GM04503 (cell line): ENCODE measurements around the gene FAM153A.
"Not testable (repeated sequence)": the region's sequence is repeated elsewhere in the genome, so short reads cannot be mapped to it uniquely, and the experiment has no call there.

Experiments used
- DNase-seq: peaks from one replicate; pipeline ENCODE4 v3.0.0-alpha.2; 2012; ENCODE audit warnings: low read depth

Gene FAM153A

DNA sequence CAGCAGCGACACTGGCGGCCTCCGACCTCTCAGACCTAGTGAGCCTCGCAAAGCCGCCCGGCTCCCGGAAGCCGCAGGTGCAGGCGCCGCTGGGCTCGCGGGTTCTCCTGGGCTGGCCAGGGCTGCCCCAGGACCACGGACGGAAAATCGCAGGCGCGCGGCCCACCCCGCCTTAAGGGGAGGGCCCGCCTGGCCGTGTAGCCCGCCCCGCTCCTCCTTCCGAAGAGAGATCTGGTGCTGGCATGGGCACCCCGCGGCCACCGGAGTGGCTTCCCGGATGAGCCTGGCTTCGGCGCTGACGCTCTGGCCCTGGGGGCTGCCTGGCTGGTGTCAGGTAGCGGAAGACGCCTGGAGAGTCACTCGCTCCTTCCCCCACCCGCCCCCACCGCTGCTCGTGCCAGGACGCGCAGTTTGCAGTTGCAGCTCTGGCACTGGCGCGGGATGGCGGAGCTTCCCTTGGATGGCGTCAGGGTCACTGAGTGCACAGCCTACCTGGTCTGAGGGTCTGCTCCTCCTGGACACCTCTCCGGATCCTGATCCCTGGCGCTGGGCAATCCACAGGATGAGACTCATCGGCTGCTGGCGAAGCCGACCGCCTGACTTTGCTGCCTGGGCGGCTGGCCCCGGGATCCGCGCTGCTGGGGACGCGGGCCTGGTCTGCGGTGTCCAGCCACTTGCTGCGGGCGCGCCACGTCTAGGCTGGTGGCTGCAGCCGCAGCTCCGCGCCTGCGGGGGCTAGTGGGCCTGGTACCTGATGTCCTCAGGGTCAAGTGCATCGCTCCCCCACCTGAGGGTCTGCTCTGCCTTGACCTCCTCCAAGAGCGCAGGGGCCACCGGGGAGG lies at the start of gene FAM153A:
Gene FAM153A, minus strand, starts transcription at position 108 of the 842 bp plus-strand sequence.
- DNase-seq = not testable (repeated sequence)

GRCh38 chr5:177832287-177832686 lies 49.6 kb upstream of the FAM153A start:
- DNase-seq = not testable (repeated sequence)

- DNase-seq = not testable (repeated sequence)
These were observed 43.4 kb upstream of the FAM153A start for GRCh38 chr5:177826073-177826472.

GRCh38 chr5:177824776-177825175 lies 42.1 kb upstream of the FAM153A start:
- DNase-seq = not testable (repeated sequence)

- not testable (repeated sequence) for DNase-seq
These were observed 39.8 kb upstream of the FAM153A start for GRCh38 chr5:177822489-177822888.

- DNase-seq = not testable (repeated sequence)
These were observed 37.0 kb upstream of the FAM153A start for GRCh38 chr5:177819664-177820063.

DNA sequence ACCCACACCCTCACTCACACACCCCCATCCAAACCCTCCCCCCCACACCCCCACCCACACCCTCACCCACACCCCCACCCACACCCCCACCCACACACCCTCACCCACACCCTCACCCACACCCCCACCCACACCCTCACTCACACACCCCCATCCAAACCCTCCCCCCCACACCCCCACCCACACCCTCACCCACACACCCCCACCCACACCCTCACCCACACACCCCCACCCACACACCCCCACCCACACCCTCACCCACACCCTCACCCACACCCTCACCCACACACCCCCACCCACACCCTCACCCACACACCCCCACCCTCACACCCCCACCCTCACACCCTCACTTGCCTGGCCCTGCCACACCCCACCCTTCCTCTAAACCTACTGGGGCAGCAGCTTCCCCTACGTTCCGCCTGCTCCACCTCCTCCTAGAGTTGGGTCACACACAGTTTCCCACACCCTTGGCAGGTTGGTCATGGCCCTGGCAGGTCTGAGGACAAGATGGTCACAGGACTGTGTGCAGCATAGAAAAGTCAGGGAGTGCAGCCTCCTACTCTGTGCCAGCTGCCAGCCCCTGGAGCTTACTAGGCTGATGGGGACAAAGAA lies 30.2 kb upstream of the FAM153A start:
- not testable (repeated sequence) for DNase-seq

DNA sequence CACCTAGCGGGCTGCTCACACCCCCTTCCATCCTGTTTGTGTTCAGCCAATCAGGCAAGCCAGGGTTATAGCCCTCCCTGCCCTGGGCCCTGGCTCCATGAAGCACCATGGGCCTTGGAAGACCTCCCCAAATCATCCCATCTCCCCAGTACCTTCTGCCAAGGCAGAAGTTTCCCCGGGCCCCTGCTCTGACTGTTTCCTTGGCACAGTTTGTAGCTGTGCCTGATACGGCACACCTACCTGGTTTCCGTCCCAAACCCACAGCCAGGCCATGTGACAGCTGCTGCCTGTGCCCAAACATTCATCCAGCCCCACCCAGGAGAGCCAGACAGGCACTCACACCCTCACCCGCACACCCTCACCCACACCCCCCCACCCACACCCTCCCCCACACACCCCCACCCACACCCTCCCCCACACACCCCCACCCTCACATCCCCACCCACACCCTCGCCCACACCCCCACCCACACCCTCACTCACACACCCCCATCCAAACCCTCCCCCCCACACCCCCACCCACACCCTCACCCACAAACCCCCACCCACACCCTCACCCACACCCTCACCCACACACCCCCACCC lies 29.6 kb upstream of the FAM153A start:
- DNase-seq = not testable (repeated sequence)

DNA sequence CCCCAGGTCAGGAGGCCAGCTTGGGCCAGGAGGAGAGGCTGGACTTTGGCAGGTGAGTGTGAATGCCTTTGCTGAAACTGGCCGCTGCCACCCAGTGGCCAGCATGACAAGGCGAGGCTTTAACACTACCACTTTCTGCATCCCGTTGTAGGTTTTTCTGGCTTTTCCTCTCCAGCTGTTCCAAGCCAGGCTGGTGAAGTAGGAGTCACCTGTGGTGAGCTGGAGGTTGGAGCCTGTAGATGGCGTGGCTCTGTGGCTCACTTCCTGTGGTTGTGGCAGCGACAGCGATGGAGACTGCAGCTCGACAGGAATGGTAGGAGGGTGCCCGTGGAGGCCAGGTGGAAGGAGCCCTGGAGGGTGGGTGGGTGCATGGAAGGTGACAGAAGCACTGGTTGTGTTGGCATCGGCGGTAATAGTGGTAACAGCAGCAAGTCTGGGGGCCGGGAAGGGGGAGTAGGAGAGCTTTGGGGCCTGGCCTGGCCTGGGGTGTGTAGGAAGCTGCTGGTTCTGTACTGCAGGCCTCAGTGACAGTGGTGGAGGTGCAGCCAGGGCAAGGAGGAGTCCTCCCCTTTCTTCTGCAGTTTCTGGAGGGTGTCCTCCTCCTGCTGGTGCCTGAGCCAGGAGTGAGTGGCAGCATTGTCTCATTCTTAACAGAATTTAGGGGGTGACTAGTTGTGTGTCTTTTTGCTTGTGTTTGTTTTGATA lies 26.7 kb upstream of the FAM153A start:
- DNase-seq = not testable (repeated sequence)

GRCh38 chr5:177808420-177808819 lies 25.7 kb upstream of the FAM153A start:
- DNase-seq = not testable (repeated sequence)

- not testable (repeated sequence) for DNase-seq
These were observed 24.6 kb upstream of the FAM153A start for GRCh38 chr5:177807265-177807664.

DNA sequence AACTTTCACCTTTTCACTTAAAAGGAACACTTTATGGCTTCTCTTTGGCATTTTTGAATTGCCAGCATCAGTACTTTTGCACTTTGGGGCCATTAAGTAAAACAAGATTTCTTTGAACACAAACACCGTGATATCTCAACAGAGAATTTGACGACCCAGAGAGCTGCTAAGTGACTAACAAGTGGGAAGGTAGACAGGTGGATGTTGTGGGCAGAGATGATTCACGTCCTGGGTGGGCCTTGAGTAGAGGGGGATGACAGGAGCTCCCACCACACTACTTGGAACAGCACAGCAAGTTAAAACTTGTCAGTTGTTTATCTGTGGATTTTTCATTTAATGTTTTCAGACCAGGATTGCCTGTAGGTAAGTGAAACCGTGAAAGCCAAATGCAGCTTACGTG lies 18.7 kb upstream of the FAM153A start:
- DNase-seq = not testable (repeated sequence)

- not testable (repeated sequence) for DNase-seq
These were observed 15.6 kb upstream of the FAM153A start for GRCh38 chr5:177798237-177798840.

DNA sequence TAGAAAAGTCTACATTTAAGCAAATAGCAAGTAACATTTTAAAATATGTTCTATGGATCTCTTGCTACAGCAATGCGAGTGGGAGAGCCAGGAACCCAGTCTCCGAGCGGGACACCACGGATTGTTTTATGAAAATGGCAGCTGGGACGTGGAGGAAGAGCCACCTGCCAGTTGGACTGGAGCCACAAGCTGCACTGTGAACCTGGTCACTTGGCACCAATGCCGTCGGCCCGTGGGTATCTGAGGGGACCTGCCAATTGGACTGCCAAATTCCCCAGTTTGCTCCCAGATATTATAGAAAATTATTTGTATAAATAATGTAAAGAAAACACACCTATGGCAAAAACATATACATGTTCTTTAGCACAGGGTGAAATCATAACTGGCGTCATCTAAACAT lies 10.6 kb upstream of the FAM153A start:
- not testable (repeated sequence) for DNase-seq

GRCh38 chr5:177791649-177792048 lies 8.9 kb upstream of the FAM153A start:
- not testable (repeated sequence) for DNase-seq

GRCh38 chr5:177782169-177782568 lies 530 bp downstream of the FAM153A start:
- DNase-seq = not testable (repeated sequence)

- not testable (repeated sequence) for DNase-seq
These were observed 11.5 kb downstream of the FAM153A start for GRCh38 chr5:177771206-177771605.

- not testable (repeated sequence) for DNase-seq
These were observed 12.1 kb downstream of the FAM153A start for GRCh38 chr5:177770646-177771045.

DNA sequence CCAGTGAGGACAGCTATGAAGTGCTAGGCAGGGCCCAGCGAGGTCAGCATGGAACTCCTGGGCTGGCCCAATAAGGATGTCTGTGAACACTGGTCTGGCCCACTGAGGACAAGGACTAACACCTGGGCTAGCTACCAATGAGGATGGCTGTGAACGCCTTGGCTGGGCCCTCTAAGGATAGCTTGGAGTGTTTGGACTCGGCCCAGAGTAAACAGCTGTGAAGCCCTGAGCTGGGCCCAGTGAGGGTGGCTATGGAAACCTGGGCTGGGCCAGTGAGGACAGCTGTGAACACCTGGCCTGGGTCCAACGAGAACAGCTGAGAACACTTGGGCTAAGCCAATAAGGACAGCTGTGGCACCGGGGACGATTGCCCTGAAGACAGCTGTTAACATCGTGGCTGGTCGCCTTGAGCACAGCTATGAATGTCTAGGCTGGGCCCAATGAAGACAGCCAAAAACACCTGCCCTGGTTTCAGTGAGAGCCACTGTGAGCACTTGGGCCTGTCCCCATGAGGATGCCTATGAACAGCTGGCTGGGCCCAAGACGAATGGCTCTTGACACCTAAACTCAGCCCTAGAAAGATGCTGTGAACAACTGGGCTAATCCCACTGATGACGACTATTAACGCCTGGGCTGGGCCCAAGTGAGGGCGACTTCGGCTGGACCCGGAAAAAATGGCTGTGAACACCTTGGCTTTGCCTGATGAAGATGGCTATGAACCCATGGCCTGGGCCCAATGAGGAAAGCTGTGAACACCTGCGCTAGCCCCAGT lies 18.8 kb downstream of the FAM153A start:
- not testable (repeated sequence) for DNase-seq

DNA sequence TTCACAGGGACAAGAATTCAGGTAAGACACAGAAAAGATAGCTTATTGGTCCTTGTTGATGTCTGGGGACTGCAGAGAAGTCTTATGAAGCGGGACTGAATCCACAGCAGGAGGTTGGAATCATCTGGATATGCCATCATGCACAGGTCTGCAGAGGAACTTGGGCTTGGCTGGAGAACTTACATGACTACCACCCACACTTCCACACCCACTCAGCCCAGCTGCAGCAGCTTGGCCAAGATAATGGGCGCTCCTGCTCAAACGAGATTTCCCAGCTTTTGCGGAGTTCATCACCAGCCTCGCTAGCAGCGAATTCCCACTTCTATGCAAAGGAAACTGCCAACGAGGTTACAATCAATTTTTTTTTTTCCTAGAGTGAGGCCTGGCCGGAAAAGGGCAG lies 21.7 kb downstream of the FAM153A start:
- not testable (repeated sequence) for DNase-seq

- DNase-seq = not testable (repeated sequence)
These were observed 35.3 kb downstream of the FAM153A start for GRCh38 chr5:177747354-177747753.
